Measurements from ENCODE around the gene FOXO3. TPM values are rescaled to one million over a fixed set of nuclear protein-coding genes. Genes with fewer than 3 reads are reported as not detected.

Gene FOXO3
- total and polyA plus RNA-seq, 2 of the 13 experiments (the other 11 are each of a cell fraction or from before 2014, with no cell fraction given) = 16.0 to 22.5 TPM

- TF ChIP-seq MYPOP (CRISPR knock-in tag; IDR thresholded peaks at IDR 0.05) (0 out of 2 replicates have a peak, but pooled peaks have one; percentile 42), STAT5B (CRISPR knock-in tag; IDR thresholded peaks at IDR 0.05) (no peak), ELF3 (CRISPR knock-in tag; IDR thresholded peaks at IDR 0.05) (no peak; the same call in 1 of the 2 replicates), ZNF781 (CRISPR knock-in tag; IDR thresholded peaks at IDR 0.05; ENCODE audit: borderline replicate concordance, not compliant biosample characterization) (peak; percentile 20), RELA (CRISPR knock-in tag; IDR thresholded peaks at IDR 0.05) (no peak), HNRNPH1 (optimal IDR thresholded peaks at IDR 0.05; ENCODE audit: low read depth, low read length) (no peak), ZNF639 (CRISPR knock-in tag; conservative IDR thresholded peaks at IDR 0.05) (peak; percentile 35; the same call in 1 of the 2 replicates), IKZF5 (CRISPR knock-in tag; IDR thresholded peaks at IDR 0.05) (0 out of 2 replicates have a peak, but pooled peaks have one; percentile 20), ZBTB7A (CRISPR knock-in tag; IDR thresholded peaks at IDR 0.05) (peak; percentile 46; the same call in 1 of the 2 replicates), ISL2 (CRISPR knock-in tag; IDR thresholded peaks at IDR 0.05) (0 out of 2 replicates have a peak, but pooled peaks have one; percentile 43), ZBTB2 (CRISPR knock-in tag; IDR thresholded peaks at IDR 0.05; ENCODE audit: low read depth) (peak; percentile 39; the same call in 1 of the 2 replicates), ZFP36L1 (CRISPR knock-in tag; IDR thresholded peaks at IDR 0.05) (no peak), ASH2L (IDR thresholded peaks at IDR 0.05; ENCODE audit: insufficient read length, low read depth, low read length) (peak; percentile 23), SIN3B (IDR thresholded peaks at IDR 0.05; ENCODE audit: low read length) (0 out of 2 replicates have a peak, but pooled peaks have one; percentile 17), FOXA3 (CRISPR knock-in tag; IDR thresholded peaks at IDR 0.05) (peak; percentile 54; the same call in 1 of the 2 replicates), ZNF331 (CRISPR knock-in tag; IDR thresholded peaks at IDR 0.05) (0 out of 2 replicates have a peak, but pooled peaks have one; percentile 43), MYC (CRISPR knock-in tag; IDR thresholded peaks at IDR 0.05; ENCODE audit: borderline replicate concordance) (peak; percentile 43; the same call in 1 of the 2 replicates), YY1 (IDR thresholded peaks at IDR 0.05; ENCODE audit: insufficient read depth, insufficient replicate concordance, low read depth, low read length) (peak; percentile 30), GABPB1 (CRISPR knock-in tag; IDR thresholded peaks at IDR 0.05) (peak; percentile 58; the same call in 1 of the 2 replicates), KDM5B (CRISPR knock-in tag; IDR thresholded peaks at IDR 0.05; ENCODE audit: borderline replicate concordance) (peak; percentile 60; the same call in 1 of the 2 replicates), SAFB2 (CRISPR knock-in tag; IDR thresholded peaks at IDR 0.05; ENCODE audit: borderline replicate concordance, low read depth) (0 out of 2 replicates have a peak, but pooled peaks have one; percentile 25)
- TF ChIP-seq, protein P1, sequence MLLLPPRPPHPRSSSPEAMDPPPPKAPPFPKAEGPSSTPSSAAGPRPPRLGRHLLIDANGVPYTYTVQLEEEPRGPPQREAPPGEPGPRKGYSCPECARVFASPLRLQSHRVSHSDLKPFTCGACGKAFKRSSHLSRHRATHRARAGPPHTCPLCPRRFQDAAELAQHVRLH (CRISPR knock-in tag; IDR thresholded peaks at IDR 0.05; ENCODE audit: borderline replicate concordance, low read depth) = 0 out of 2 replicates have a peak, but pooled peaks have one; percentile 25
Observed at GRCh38 chr6:108560463-108561308, at the start of gene FOXO3 (continued).
